CD4-positive, alpha-beta T cell treated with Interleukin-21 for 1 hour (primary cell): ENCODE results near the gene CLCNKB.

Experiments used
- DNase-seq: peaks from one replicate; pipeline ENCODE4 v3.0.0-alpha.2; 2020

CLCNKB gene

DNA sequence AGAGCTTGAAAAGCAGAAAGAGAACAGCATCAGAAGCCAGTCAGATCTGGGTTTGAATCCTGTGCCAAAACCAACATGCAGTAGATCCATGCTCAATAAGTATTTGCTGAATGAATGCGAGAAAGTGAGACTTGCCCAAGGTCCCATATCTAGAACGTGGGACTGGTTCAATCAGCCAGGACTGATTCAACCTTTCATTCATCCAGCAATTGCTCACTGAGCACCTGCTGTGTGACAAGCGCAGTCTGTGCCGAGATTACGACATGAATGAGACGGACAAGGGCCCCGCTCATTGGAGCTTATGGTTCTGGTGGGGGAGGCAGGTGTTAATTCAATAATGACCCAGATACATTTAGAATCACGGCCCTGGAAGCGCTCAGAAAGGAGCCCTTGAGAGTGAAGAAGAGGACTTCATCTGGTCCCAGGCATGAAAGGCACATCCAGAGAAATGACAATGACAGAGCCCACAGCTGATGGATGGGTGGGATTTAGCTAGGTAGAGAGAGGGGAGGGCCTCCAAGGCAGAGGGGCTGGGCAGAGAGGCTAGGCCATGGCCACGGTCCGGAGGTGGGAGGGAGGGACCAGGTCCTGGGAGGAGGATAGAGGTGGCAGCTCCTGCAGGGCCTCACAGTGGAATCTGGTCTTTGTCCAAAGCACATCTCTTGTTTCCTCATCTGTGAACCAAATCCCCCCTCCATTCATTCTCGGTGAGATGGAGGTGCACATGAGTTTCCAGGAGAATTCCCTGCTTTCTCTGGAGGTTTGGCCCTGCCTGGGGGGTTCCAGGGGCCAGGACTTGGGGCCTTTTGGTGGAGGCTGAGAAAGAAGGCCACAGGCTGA lies 34.0 kb downstream of the CLCNKB start:
- DNase-seq = no peak

- peak; percentile 79 for DNase-seq
Measured at GRCh38 chr1:16078925-16079656, 35.5 kb downstream of the CLCNKB start.

GRCh38 chr1:16080422-16081150 lies 37.0 kb downstream of the CLCNKB start:
- no peak for DNase-seq

GRCh38 chr1:16081636-16082035 lies 38.1 kb downstream of the CLCNKB start:
- no peak for DNase-seq

DNA sequence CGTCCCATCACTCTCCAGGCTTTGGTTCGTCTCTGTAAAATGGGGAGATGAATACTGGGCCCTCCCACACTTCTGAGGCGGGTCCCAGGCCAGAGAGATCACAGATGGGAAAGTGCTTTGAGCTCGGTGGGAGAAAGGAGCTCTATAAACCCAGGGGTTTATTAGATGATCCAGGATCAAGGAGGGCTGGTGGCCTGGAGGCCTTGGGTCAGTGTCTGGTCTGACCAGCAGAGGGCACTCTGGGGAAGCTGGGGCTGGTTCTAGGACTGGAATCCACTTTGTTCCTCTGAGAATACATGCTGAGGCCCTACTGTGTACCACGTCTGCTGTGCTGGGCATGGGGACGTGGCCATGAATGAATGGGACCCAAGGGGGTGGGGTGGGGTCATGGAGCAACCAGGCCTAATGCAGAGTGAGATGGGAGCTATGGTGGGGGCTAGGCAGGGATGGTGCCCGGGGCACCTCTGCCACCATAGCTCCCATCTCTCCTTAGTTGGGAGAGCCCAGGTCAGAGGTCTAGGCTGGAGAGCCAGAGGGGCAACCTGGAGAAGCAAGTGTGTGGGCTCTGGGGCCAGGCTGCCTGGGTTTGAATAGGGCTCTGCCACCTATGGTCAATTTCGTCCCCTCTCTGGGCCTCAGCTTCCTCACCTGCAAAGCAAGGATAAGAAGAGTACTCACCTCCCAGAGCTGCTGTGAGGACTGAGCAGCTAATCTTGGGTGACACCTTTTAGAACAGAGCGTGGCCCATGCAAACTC lies 38.9 kb downstream of the CLCNKB start:
- DNase-seq = peak; percentile 64

DNA sequence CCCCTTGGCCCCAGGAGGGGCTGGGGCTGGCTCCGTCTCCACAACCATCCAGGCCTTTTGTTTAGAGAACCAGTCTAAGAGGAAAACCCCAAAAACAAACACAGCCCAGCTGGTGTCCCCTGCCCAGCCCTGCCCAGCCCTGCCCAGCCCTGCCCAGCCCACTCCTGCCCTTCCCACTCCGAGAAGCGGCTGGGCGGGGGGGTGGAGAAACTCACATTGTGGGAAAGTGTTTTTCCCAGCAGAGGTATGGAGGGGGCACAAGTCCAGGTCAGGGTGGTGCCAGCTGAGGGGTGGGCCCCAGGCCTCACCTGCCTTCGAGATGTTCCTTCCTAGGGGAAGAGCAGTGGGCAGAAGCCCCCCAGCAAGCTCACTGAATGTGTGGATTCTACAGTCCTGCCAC lies 39.9 kb downstream of the CLCNKB start:
- DNase-seq = no peak

DNA sequence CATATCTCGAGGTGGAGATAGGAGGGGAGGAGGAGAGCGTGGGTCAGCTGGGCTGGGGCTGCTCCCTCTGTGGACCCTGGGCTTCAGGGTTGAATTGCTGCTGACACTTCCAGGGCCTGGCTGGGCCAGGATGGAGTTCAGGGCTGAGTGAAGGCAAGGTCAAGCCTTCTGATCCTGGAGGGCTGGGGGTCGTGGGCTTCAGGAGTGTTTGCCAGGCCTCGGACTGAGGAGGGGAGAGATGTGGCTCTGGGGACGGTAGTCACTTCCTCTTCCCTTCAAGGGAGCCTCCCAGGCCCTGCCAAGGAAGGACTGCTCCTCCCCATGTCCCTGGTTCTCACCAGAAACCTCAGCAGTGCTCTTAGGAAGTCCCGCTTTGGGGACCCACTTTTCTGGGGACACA lies 41.9 kb downstream of the CLCNKB start:
- DNase-seq = no peak

DNA sequence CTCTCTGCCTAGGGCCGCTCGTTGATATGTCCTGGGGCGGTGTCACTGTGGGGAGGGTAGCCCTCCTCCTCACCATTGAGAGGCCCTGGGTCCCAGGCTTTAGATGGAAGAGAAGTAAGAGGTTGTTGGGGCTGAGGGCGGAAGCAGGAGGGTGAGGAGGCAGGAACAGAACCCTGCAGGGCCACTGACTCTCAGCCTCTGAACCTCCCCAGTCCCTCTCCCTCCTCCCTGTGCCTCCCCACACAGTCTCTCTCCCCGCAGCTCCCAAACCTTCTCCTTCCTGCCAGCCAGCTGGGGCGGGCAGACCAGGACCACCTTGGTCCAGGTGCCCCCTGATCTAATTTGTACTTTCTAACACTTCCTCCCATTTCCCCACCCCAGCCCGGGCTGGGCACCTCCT lies 44.2 kb downstream of the CLCNKB start:
- DNase-seq = no peak

GRCh38 chr1:16088351-16088911 lies 44.8 kb downstream of the CLCNKB start:
- no peak for DNase-seq

- no peak for DNase-seq
Measured at GRCh38 chr1:16088996-16089395, 45.4 kb downstream of the CLCNKB start.

DNA sequence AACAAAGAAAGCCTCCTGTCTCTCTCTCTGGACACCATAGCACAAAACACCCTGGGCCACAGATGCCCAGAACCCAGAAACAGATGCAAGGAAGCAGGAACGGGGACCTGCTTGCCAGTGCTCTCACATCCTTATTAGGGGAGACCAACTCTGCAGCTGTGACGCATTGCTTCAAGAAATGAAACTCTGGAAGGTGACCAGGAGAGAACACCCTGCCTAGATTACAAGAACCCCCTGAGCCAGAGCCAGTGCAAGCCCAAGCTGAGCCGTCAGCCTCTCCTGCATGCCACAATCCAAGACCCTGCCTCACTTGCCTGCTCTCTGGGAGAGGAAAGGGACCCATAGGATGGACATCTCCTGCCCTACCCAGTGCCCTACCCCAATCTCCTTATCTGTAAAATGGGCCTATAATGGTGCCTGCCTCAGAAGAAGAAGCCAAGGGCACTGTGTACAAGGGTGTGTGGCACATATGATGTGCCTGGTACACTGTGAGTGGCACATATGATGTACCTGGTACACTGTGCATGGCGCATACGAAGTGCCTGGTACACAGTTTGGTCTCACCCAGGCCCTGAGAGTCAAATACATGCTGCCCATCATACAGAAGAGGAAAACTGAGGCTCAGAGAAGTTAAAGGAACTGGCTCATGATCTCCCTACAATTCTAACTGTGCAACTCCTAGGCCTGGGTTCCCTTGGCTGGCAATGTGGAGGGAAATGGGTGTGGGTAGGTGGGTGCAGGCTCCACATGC lies 46.7 kb downstream of the CLCNKB start:
- no peak for DNase-seq

GRCh38 chr1:16091296-16091695 lies 47.7 kb downstream of the CLCNKB start:
- no peak for DNase-seq

DNA sequence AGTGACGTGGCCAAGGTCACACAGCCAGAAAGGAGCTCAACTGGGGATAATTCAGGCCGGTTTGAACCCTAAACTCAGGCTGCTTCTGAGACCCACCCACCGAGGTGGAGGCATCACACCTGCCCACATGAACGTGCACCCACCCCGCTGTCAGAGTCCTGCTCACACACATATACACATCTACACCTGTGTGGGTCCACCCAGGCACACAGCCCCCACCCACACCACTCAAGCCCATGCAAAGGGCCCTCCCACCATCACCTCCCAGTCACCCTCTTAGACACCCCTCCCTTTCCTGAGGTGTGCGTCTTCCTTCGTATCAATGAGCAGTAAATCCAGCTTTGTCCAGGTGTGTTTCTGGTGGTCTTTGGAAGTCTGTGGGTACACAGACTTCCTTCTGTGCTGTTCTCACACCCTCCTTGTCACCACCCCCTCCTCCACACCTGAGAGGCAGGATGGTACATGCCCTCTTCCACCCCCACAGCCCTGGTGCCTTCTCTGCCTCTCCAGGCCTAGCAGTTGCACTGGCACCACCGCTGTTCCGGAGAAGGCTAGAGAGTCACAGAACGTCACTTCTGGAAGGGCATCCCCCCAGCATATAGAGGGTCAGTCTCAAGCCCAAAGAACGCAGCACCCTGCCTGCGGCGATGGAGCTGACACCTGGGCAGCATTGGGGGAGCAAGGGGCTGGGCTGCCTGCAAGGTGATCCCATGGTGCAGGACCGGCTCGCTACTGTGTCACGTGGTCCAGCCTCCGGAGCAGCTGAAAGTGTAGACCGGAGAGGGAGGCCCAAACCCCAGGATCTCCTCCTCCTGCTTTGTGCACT lies 48.7 kb downstream of the CLCNKB start:
- no peak for DNase-seq

DNA sequence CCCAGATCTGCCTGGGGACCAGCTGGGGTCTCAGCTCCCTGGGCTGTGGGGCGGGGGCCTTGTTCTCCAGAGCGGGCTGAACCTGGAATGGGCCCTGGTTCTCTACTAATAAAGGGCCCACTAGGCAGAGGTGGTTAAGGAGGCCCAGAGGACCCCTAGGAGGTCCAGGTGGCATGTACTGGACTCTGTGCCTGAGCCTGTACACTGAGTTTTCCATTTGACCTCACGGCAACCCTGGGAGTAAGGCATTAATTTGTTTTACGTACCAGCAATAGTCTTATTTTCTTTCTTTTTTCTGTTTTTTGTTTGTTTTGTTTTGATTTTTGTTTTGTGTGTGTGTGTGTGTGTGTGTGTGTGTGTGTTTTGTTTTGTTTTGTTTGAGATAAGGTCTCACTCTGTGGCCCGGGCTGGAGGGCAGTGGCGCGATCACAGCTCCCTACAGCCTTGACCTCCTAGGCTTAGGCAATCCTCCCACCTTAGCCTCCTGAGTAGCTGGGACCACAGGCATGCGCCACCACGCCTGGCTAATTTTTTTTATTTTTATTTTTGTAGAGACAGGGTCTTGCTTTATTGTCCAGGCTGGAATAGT lies 49.4 kb downstream of the CLCNKB start:
- DNase-seq = no peak

GRCh38 chr1:16093611-16094010 lies 50.0 kb downstream of the CLCNKB start:
- no peak for DNase-seq

GRCh38 chr1:16094453-16095158 lies 51.0 kb downstream of the CLCNKB start:
- no peak for DNase-seq

DNA sequence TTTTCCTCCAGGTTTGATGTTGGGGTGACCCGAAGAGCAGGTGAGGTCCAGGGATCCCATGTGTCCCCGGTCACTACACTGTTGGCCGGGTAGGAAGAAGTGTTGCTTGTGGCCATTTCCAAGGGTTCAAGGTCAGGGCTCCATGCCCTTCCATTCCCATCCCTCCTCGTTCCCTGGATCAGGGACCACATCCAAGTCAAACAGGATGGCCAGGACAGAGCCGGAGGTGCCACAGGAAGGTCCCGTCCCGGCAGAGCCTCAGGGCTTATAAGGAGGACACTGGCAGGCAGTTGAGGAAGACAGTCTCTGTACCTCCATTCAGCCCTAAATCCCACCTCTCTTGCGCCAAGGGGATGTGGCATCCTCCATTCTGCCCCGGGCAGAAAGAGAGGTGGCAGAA lies 51.9 kb downstream of the CLCNKB start:
- DNase-seq = no peak

DNA sequence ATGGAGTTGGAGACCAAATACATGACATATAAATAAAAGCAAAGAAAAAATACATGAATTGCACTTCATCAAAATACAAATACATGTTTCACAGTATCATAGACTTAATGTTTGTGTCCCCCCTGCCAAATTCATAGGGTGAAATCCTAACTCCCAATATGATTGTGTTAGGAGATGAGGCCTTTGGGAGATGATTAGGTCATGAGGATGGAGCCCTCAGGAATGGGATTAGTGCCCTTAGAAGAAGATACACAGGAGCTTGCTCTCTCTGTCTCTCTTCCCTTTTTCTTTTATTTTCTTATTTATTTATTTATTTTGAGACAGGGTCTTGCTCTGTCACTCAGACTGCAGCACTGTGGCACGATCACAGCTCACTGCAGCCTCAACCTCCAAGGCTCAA lies 55.8 kb downstream of the CLCNKB start:
- no peak for DNase-seq

GRCh38 chr1:16101623-16102022 lies 58.0 kb downstream of the CLCNKB start:
- no peak for DNase-seq
